ENCODE measurements around the gene HSPA4.

GRCh38 chr5:133114166-133114932, 62.5 kb downstream of the HSPA4 start:
- TF ChIP-seq EZH2 (IDR thresholded peaks at IDR 0.05; ENCODE audit: low read length, unreplicated experiment) (no peak), CTCF (conservative IDR thresholded peaks at IDR 0.05; ENCODE audit: low read depth, low read length) (no peak), EZH2phosphoT487 (IDR thresholded peaks at IDR 0.05; ENCODE audit: borderline replicate concordance, low read length) (no peak)
